Measurements from ENCODE around the gene NUDCD3.

Gene NUDCD3

DNA sequence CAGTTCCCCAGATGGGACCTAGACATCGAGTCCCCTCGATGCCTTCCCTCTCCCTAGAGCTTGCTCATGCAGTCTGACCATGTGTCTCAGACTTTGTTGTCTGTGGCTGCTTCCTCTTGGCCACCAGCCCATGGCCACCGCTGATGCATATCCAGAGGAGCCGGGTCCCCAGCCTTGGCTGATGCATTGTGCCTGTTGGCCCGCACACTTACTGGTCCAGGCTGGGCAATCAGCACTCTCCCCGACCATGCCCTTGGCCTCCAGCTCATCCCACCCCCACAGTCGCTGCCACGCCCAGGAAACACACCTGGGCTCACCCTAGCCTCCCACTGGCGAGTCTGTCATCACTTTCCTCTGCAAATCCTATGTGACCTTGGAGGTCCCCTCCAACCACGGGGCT is 40.5 kb upstream of the NUDCD3 start:
- no peak for DNase-seq (ENCODE audit: low spot score)
- in situ Hi-C loops (cut with MboI; ENCODE audit: low sequenced_read_pairs, unreplicated experiment): no loop called here
- no peak for TF ChIP-seq CTCF (IDR thresholded peaks at IDR 0.05; ENCODE audit: borderline replicate concordance, control extremely low read depth, extremely low read depth, insufficient read depth, missing control alignments)

- DNase-seq (ENCODE audit: low spot score): no peak
- in situ Hi-C loops (cut with MboI; ENCODE audit: low sequenced_read_pairs, unreplicated experiment): no loop called here
- no peak for TF ChIP-seq CTCF (IDR thresholded peaks at IDR 0.05; ENCODE audit: borderline replicate concordance, control extremely low read depth, extremely low read depth, insufficient read depth, missing control alignments)
These were observed 34.4 kb upstream of the NUDCD3 start for GRCh38 chr7:44524811-44525388.

DNA sequence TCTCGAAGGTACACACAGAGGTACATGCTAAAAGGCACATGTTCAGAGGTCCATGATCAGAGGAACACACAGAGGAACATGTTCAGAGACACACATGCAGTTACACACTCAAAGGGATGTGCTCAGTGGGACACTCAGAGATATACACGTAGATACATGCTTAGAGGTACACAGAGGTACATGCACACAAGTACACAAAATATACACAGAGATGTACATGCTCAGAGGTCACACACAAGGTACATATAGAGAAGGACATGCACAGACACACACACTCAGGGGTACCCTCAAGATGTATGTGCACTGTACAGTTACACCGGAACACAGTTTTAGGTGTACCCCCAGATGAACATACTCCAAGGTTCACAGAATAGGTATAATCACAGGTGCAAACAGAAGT is 31.9 kb upstream of the NUDCD3 start:
- no peak for DNase-seq (ENCODE audit: low spot score)
- in situ Hi-C loops (cut with MboI; ENCODE audit: low sequenced_read_pairs, unreplicated experiment): no loop called here
- no peak for TF ChIP-seq CTCF (IDR thresholded peaks at IDR 0.05; ENCODE audit: borderline replicate concordance, control extremely low read depth, extremely low read depth, insufficient read depth, missing control alignments)

DNA sequence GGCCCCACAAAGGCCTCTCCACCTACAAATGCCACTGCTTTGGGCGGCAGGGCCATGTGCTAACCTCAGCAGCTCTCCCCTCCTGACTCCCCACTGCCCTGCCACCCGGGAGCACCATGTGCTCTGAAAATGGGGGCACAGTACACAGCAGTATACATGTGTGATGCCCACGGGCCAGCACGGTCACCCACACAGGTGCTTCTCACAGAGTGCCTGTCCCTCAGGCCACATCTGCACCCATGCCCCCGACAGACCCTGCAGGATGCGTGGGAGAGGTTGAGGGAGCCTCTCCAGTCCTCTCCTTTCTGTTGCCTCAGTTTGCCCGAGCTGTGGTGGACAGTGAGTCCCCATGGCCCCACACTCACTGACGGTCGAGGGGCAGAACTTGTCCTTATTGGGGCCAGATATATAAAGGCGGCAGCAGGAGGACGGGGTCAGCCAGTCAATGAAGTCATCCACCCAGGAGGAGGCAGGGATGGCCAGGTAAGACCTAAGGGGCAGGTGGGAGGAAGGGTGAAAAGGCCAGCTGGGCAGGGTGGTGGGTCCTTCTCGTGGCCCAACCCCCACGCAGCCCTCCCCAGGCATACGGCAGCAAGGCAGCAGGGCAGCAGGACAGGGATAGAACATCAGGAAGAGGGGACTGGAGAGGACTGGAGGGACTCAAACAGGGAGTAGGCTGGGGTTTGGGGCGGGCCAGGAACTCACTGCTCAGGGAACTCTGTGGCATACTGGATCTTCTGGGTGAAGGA is 31.1 kb upstream of the NUDCD3 start:
- no peak for DNase-seq (ENCODE audit: low spot score)
- TF ChIP-seq CTCF (IDR thresholded peaks at IDR 0.05; ENCODE audit: borderline replicate concordance, control extremely low read depth, extremely low read depth, insufficient read depth, missing control alignments): no peak
- in situ Hi-C loops (cut with MboI; ENCODE audit: low sequenced_read_pairs, unreplicated experiment): no loop called here

- in situ Hi-C loops (cut with MboI; ENCODE audit: low sequenced_read_pairs, unreplicated experiment): no loop called here
- no peak for DNase-seq (ENCODE audit: low spot score)
- no peak for TF ChIP-seq CTCF (IDR thresholded peaks at IDR 0.05; ENCODE audit: borderline replicate concordance, control extremely low read depth, extremely low read depth, insufficient read depth, missing control alignments)
These were observed 30.1 kb upstream of the NUDCD3 start for GRCh38 chr7:44520574-44520973.

GRCh38 chr7:44519546-44519945 is 29.1 kb upstream of the NUDCD3 start:
- TF ChIP-seq CTCF (IDR thresholded peaks at IDR 0.05; ENCODE audit: borderline replicate concordance, control extremely low read depth, extremely low read depth, insufficient read depth, missing control alignments): no peak
- DNase-seq (ENCODE audit: low spot score): no peak
- in situ Hi-C loops (cut with MboI; ENCODE audit: low sequenced_read_pairs, unreplicated experiment): no loop called here
